Trophoblast cell (in vitro differentiated cells and primary cell): ENCODE results near the gene LCN12.

Experiments used
- DNase-seq, 2 donors: peaks; one replicate each; pipeline ENCODE4 v3.0.0-alpha.2; 2016
- H2AFZ ChIP-seq: 2 replicates; pipeline ENCODE4 v1.6.1; 2013; ENCODE audit warnings: low read length, moderate library complexity, mild to moderate bottlenecking; ENCODE audit not compliant: insufficient read depth, poor library complexity
- H2AK5ac ChIP-seq: 2 replicates; pipeline ENCODE4 v1.6.1; 2013; ENCODE audit warnings: mild to moderate bottlenecking, low read length
- H2BK120ac ChIP-seq: 2 replicates; pipeline ENCODE4 v1.6.1; 2013; ENCODE audit warnings: low read length, mild to moderate bottlenecking, moderate library complexity; ENCODE audit not compliant: insufficient read depth, poor library complexity
- H2BK12ac ChIP-seq: 2 replicates; pipeline ENCODE4 v1.6.1; 2013; ENCODE audit warnings: mild to moderate bottlenecking, low read length, moderate library complexity
- H2BK5ac ChIP-seq: 2 replicates; pipeline ENCODE4 v1.6.1; 2013; ENCODE audit warnings: low read length, low read depth, moderate library complexity, mild to moderate bottlenecking; ENCODE audit not compliant: poor library complexity
- H3K14ac ChIP-seq: 2 replicates; pipeline ENCODE4 v1.6.1; 2013; ENCODE audit warnings: mild to moderate bottlenecking, low read length
- H3K18ac ChIP-seq: 2 replicates; pipeline ENCODE4 v1.6.1; 2013; ENCODE audit warnings: mild to moderate bottlenecking, low read length
- H3K23ac ChIP-seq: 2 replicates; pipeline ENCODE4 v1.6.1; 2013; ENCODE audit warnings: low read length
- H3K27ac ChIP-seq: 2 replicates; pipeline ENCODE4 v1.5.1; 2013; ENCODE audit warnings: low read depth, mild to moderate bottlenecking, inconsistent platforms, low read length, moderate library complexity
- H3K27me3 ChIP-seq: 2 replicates; pipeline ENCODE4 v1.6.1; 2013; ENCODE audit warnings: inconsistent platforms, mild to moderate bottlenecking, low read length, moderate library complexity; ENCODE audit not compliant: insufficient read depth
- H3K36me3 ChIP-seq, 2 experiments: 1 replicate in 1 of 2; 2 replicates in 1 of 2; pipeline ENCODE4 v1.6.1; 2013; ENCODE audit warnings: low read length in 2 of 2, mild to moderate bottlenecking in 2 of 2, moderate library complexity in 1 of 2; ENCODE audit not compliant: insufficient read depth in 2 of 2, control insufficient read depth in 1 of 2
- H3K4ac ChIP-seq: 2 replicates; pipeline ENCODE4 v1.6.1; 2013; ENCODE audit warnings: low read depth, mild to moderate bottlenecking, low read length, moderate library complexity
- H3K4me1 ChIP-seq, 2 experiments: 1 replicate in 1 of 2; 2 replicates in 1 of 2; pipeline ENCODE4 v1.6.1; 2013; ENCODE audit warnings: low read length in 2 of 2, mild to moderate bottlenecking in 2 of 2, moderate library complexity in 1 of 2; ENCODE audit not compliant: insufficient read depth in 2 of 2, control insufficient read depth in 1 of 2
- H3K4me2 ChIP-seq: 2 replicates; pipeline ENCODE4 v1.6.1; 2013; ENCODE audit warnings: inconsistent platforms, mild to moderate bottlenecking, low read length, moderate library complexity
- H3K4me3 ChIP-seq: 2 replicates; pipeline ENCODE4 v1.5.1; 2013; ENCODE audit warnings: mild to moderate bottlenecking, low read depth, low read length, inconsistent platforms
- H3K79me1 ChIP-seq: one replicate; pipeline ENCODE4 v1.6.1; 2013; ENCODE audit warnings: low read length
- H3K79me2 ChIP-seq: 2 replicates; pipeline ENCODE4 v1.6.1; 2013; ENCODE audit warnings: low read length, mild to moderate bottlenecking; ENCODE audit not compliant: control insufficient read depth, insufficient read depth, poor library complexity
- H3K9ac ChIP-seq: 2 replicates; pipeline ENCODE4 v1.6.1; 2013; ENCODE audit warnings: mild to moderate bottlenecking, low read length
- H3K9me3 ChIP-seq: 2 replicates; pipeline ENCODE4 v1.6.1; 2013; ENCODE audit warnings: low read depth, mild to moderate bottlenecking, control low read depth, inconsistent platforms, low read length; ENCODE audit not compliant: insufficient read depth
- H4K12ac ChIP-seq: 2 replicates; pipeline ENCODE4 v1.6.1; 2013; ENCODE audit warnings: low read depth, mild to moderate bottlenecking, low read length, moderate library complexity
- H4K8ac ChIP-seq: 2 replicates; pipeline ENCODE4 v1.6.1; 2013; ENCODE audit warnings: low read depth, mild to moderate bottlenecking, low read length, moderate library complexity
- H4K91ac ChIP-seq: one replicate; pipeline ENCODE4 v1.6.1; 2013; ENCODE audit warnings: low read depth, mild to moderate bottlenecking, low read length, moderate library complexity
- WGBS: extraction: QIAGEN DNeasy Blood & Tissue Kit; methylation state at CpG from one replicate; pipeline ENCODE4 v1.1.7; 2013; ENCODE audit warnings: missing lambda C conversion rate; ENCODE audit not compliant: insufficient read length, insufficient coverage; ENCODE audit errors: extremely low coverage; 5-methylcytosine and 5-hydroxymethylcytosine counted together

The LCN12 gene

DNA sequence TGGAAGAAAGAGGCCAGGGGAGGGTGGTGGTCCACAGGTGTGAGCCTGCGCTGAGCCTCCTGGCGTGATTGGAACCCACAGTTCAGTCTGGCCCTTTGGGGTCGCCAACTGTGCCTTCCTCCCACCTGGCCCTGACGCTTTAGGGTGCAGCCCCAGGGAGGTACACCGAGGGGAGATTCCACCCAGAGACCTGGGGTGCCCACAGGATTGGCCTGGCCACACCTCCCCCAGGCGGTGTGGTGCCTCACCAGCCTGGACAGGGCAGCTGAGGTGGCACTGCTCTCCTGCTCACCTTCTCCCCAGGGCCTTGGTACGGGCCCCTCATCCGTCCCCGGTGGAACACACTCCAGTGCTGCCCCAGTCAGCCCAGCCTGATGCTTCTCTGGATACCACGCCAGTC is 45.3 kb downstream of the LCN12 start:
- H4K12ac ChIP-seq: peak overlapping the region; percentile 68
- H3K9ac ChIP-seq: no peak overlapping the region
- peak overlapping the region; percentile 32 for H4K8ac ChIP-seq
- peaks cover 44 to 60% of the 10 kb centered on the region in 2 experiments for H3K4me1 ChIP-seq
- peak overlapping the region; percentile 89 for H4K91ac ChIP-seq
- peak overlapping the region; percentile 57 for H3K4me2 ChIP-seq
- H3K79me1 ChIP-seq: peaks cover 42% of the 10 kb centered on the region
- no peaks in the 10 kb centered on the region for H3K27me3 ChIP-seq
- peak overlapping the region; percentile 96 for H2AK5ac ChIP-seq
- H3K23ac ChIP-seq: no peak overlapping the region
- peak overlapping the region; percentile 11 for H2AFZ ChIP-seq
- peak overlapping the region; percentile 85 for H3K14ac ChIP-seq
- peak overlapping the region; percentile 29 for H3K4ac ChIP-seq
- peak overlapping the region; percentile 85 for H2BK12ac ChIP-seq
- H2BK5ac ChIP-seq: peak overlapping the region; percentile 79
- peaks cover 15 to 21% of the 10 kb centered on the region in 2 experiments for H3K36me3 ChIP-seq
- H3K4me3 ChIP-seq: no peak overlapping the region
- H3K27ac ChIP-seq: peak overlapping the region; percentile 48
- DNase-seq: no peak
- H3K9me3 ChIP-seq: no peaks in the 10 kb centered on the region
- WGBS: no CpG with 5 or more reads among the region's 10 CpGs
- peak overlapping the region; percentile 86 for H3K18ac ChIP-seq
- peak overlapping the region; percentile 80 for H2BK120ac ChIP-seq
- peaks cover 14% of the 10 kb centered on the region for H3K79me2 ChIP-seq

DNA sequence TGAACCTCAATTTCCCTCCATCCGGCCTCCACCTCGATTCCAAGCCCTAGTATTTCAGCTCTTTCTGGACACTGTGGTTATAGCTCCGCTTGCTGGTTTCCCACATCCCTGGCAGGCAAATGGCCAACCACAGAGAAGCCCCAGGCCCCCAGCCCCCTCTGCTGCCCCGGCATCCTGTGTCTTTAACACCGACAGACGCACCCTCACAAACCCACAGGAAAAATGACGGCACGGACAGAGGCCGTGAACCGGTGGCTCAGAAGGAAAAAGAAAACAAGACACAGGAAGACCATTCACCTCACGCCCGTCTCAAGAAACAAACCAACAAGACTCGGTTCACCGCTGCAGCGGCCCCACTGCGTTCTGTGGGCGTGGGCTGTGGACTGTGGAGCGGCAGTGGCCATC is 45.8 kb downstream of the LCN12 start:
- H3K18ac ChIP-seq: peak overlapping the region; percentile 86
- peaks cover 37% of the 10 kb centered on the region for H3K79me1 ChIP-seq
- peaks cover 11% of the 10 kb centered on the region for H3K79me2 ChIP-seq
- peaks cover 44 to 58% of the 10 kb centered on the region in 2 experiments for H3K4me1 ChIP-seq
- H3K27ac ChIP-seq: peak overlapping the region; percentile 9
- no CpG with 5 or more reads among the region's 18 CpGs for WGBS
- no peak for DNase-seq
- H2BK5ac ChIP-seq: peak overlapping the region; percentile 79
- H3K4me3 ChIP-seq: no peak overlapping the region
- peak overlapping the region; percentile 92 for H2BK120ac ChIP-seq
- H4K91ac ChIP-seq: peak overlapping the region; percentile 89
- H2BK12ac ChIP-seq: peak overlapping the region; percentile 85
- H3K27me3 ChIP-seq: no peaks in the 10 kb centered on the region
- peak overlapping the region; percentile 85 for H3K14ac ChIP-seq
- no peak overlapping the region for H3K4me2 ChIP-seq
- H3K9me3 ChIP-seq: no peaks in the 10 kb centered on the region
- H3K4ac ChIP-seq: peak overlapping the region; percentile 17
- no peak overlapping the region for H3K23ac ChIP-seq
- peaks cover 15 to 21% of the 10 kb centered on the region in 2 experiments for H3K36me3 ChIP-seq
- H2AFZ ChIP-seq: no peak overlapping the region
- no peak overlapping the region for H4K12ac ChIP-seq
- H2AK5ac ChIP-seq: peak overlapping the region; percentile 96
- H3K9ac ChIP-seq: no peak overlapping the region
- peak overlapping the region; percentile 32 for H4K8ac ChIP-seq

GRCh38 chr9:137000177-137000930 is 48.3 kb downstream of the LCN12 start:
- peak overlapping the region; percentile 64 for H3K27ac ChIP-seq
- no peak overlapping the region for H3K9ac ChIP-seq
- no peak overlapping the region for H3K18ac ChIP-seq
- no peak overlapping the region for H2BK12ac ChIP-seq
- H3K14ac ChIP-seq: no peak overlapping the region
- peaks cover 29 to 37% of the 10 kb centered on the region in 2 experiments for H3K4me1 ChIP-seq
- H3K9me3 ChIP-seq: no peaks in the 10 kb centered on the region
- H3K4me2 ChIP-seq: peak overlapping the region; percentile 13
- H3K4ac ChIP-seq: no peak overlapping the region
- no peak overlapping the region for H2AK5ac ChIP-seq
- no peaks in the 10 kb centered on the region for H3K27me3 ChIP-seq
- DNase-seq: peak; percentile 54 to 90
- H3K36me3 ChIP-seq: peaks cover 0 to 2% of the 10 kb centered on the region in 2 experiments
- no peak overlapping the region for H4K8ac ChIP-seq
- H4K12ac ChIP-seq: no peak overlapping the region
- H3K79me2 ChIP-seq: peaks cover 7% of the 10 kb centered on the region
- H4K91ac ChIP-seq: peak overlapping the region; percentile 64
- H3K4me3 ChIP-seq: no peak overlapping the region
- peak overlapping the region; percentile 67 for H2BK120ac ChIP-seq
- H3K79me1 ChIP-seq: peaks cover 32% of the 10 kb centered on the region
- no peak overlapping the region for H2AFZ ChIP-seq
- WGBS: no CpG with 5 or more reads among the region's 10 CpGs
- H2BK5ac ChIP-seq: peak overlapping the region; percentile 69
- H3K23ac ChIP-seq: no peak overlapping the region

DNA sequence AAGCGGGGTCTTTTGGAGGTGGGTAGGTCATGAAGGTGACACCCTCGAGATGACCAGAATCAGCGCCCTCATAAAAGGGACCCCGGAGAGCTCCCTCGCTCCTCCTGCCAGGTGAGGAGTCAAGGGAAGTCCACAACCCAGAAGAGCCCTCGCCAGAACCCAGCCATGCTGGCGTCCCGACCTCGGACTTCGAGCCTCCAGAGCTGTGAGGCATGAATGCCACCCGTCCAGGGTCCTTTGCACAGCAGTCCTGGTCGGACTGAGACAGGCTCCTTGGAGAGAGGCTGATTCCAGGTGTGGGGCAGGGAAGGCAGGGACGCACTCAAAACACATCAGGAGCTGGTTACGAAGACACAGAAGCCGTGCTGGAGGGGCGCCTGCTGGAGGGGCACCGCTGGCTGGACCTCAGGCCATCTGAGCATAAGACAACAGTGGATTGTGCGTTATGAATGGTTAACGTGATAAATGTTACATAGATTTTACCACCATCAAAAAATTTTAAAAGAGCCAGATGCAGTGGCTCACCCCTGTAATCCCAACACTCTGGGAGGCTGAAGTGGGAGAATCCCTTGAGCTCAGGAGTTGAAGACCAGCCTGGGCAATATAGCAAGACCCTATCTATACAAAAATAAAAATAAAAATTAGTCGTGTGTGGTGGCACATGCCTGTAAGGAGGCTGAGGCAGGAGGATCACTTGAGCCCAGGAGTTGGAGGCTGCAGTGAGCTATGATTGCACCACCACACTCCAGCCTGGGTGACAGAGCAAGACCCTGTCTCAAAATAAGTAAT is 50.0 kb downstream of the LCN12 start:
- no peak overlapping the region for H3K9ac ChIP-seq
- no peak for DNase-seq
- peak overlapping the region; percentile 6 for H2BK120ac ChIP-seq
- H3K79me1 ChIP-seq: peaks cover 20% of the 10 kb centered on the region
- H4K8ac ChIP-seq: no peak overlapping the region
- H3K27ac ChIP-seq: no peak overlapping the region
- H3K27me3 ChIP-seq: no peaks in the 10 kb centered on the region
- H2BK12ac ChIP-seq: no peak overlapping the region
- H3K79me2 ChIP-seq: peaks cover 4% of the 10 kb centered on the region
- H3K18ac ChIP-seq: no peak overlapping the region
- no peak overlapping the region for H2AFZ ChIP-seq
- peak overlapping the region; percentile 1 for H3K4me3 ChIP-seq
- peaks cover 13 to 21% of the 10 kb centered on the region in 2 experiments for H3K4me1 ChIP-seq
- H3K9me3 ChIP-seq: peaks cover 4% of the 10 kb centered on the region
- no peak overlapping the region for H3K4me2 ChIP-seq
- no peak overlapping the region for H2BK5ac ChIP-seq
- H2AK5ac ChIP-seq: no peak overlapping the region
- no peak overlapping the region for H3K4ac ChIP-seq
- H4K91ac ChIP-seq: no peak overlapping the region
- no CpG with 5 or more reads among the region's 20 CpGs for WGBS
- H3K14ac ChIP-seq: no peak overlapping the region
- H4K12ac ChIP-seq: no peak overlapping the region
- no peak overlapping the region for H3K23ac ChIP-seq
- no peaks in the 10 kb centered on the region for H3K36me3 ChIP-seq
